ENCODE measurements around the gene KNSTRN.

GRCh38 chr15:40372981-40373380 lies 9.5 kb upstream of the KNSTRN start:
- TF ChIP-seq CTCF (conservative IDR thresholded peaks at IDR 0.05 in 1 of 2, IDR thresholded peaks at IDR 0.05 in 1 of 2; ENCODE audit: low read depth in 1 of 2, low read length in 2 of 2) (no peak), EZH2 (IDR thresholded peaks at IDR 0.05; ENCODE audit: low read length, missing control alignments) (no peak)
